Mesenchymal stem cell (in vitro differentiated cells and primary cell): Measurements from ENCODE around the gene TMPRSS12. TPM values are rescaled to one million over a fixed set of nuclear protein-coding genes. Genes with fewer than 3 reads are reported as not detected.
A peak's percentile ranks its signal among the peaks of the same experiment; 100 is the strongest.

Experiments used
- DNase-seq: peaks from one replicate; pipeline ENCODE4 v3.0.0-alpha.2; 2013
- H2AFZ ChIP-seq: one replicate; pipeline ENCODE4 v1.6.1; 2013; ENCODE audit warnings: low read depth, mild to moderate bottlenecking, control low read depth, inconsistent platforms, low read length, moderate library complexity
- H2AK5ac ChIP-seq: 2 replicates; pipeline ENCODE4 v1.6.1; 2013; ENCODE audit warnings: low read length, moderate library complexity, mild to moderate bottlenecking, inconsistent platforms; ENCODE audit not compliant: severe bottlenecking
- H2BK120ac ChIP-seq: one replicate; pipeline ENCODE4 v1.6.1; 2013; ENCODE audit warnings: low read depth, mild to moderate bottlenecking, inconsistent platforms, low read length, moderate library complexity
- H2BK12ac ChIP-seq, 2 experiments: one replicate each; pipeline ENCODE4 v1.6.1; 2013; ENCODE audit warnings: inconsistent platforms in 2 of 2, low read length in 2 of 2, mild to moderate bottlenecking in 2 of 2, moderate library complexity in 2 of 2, control low read depth in 1 of 2
- H2BK15ac ChIP-seq: one replicate; pipeline ENCODE4 v1.6.1; 2013; ENCODE audit warnings: mild to moderate bottlenecking, low read depth, inconsistent platforms; ENCODE audit not compliant: poor library complexity, severe bottlenecking
- H2BK5ac ChIP-seq: 2 replicates; pipeline ENCODE4 v1.6.1; 2013; ENCODE audit warnings: low read depth, mild to moderate bottlenecking, low read length, control low read depth, inconsistent platforms; ENCODE audit not compliant: poor library complexity, severe bottlenecking
- H3K14ac ChIP-seq, 2 experiments: one replicate each; pipeline ENCODE4 v1.6.1; 2013; ENCODE audit warnings: inconsistent platforms in 2 of 2, low read length in 2 of 2, control low read depth in 1 of 2, mild to moderate bottlenecking in 1 of 2, moderate library complexity in 1 of 2
- H3K18ac ChIP-seq, 2 experiments: one replicate each; pipeline ENCODE4 v1.6.1; 2013; ENCODE audit warnings: inconsistent platforms in 2 of 2, low read length in 2 of 2, control low read depth in 1 of 2, low read depth in 1 of 2, mild to moderate bottlenecking in 1 of 2
- H3K23ac ChIP-seq, 2 experiments: one replicate each; pipeline ENCODE4 v1.6.1; 2013; ENCODE audit warnings: inconsistent platforms in 2 of 2, low read length in 2 of 2, mild to moderate bottlenecking in 2 of 2, moderate library complexity in 2 of 2, control low read depth in 1 of 2
- H3K27ac ChIP-seq: 2 replicates; pipeline ENCODE4 v1.5.1; 2013; ENCODE audit warnings: mild to moderate bottlenecking, moderate library complexity, low read length, control low read depth, inconsistent platforms; ENCODE audit not compliant: poor library complexity, severe bottlenecking
- H3K27me3 ChIP-seq, 2 experiments: 2 replicates each; pipeline versions ENCODE4 v1.6.1 to v1.7.0; 2013; ENCODE audit warnings: low read length in 2 of 2, mild to moderate bottlenecking in 2 of 2, moderate library complexity in 2 of 2, control low read depth in 1 of 2, inconsistent platforms in 1 of 2; ENCODE audit not compliant: control insufficient read depth in 1 of 2, insufficient read depth in 1 of 2
- H3K36me3 ChIP-seq, 2 experiments: 2 replicates each; pipeline versions ENCODE4 v1.6.1 to v1.7.0; 2013; ENCODE audit warnings: low read length in 2 of 2, control low read depth in 1 of 2, inconsistent platforms in 1 of 2, low read depth in 1 of 2, mild to moderate bottlenecking in 1 of 2; ENCODE audit not compliant: insufficient read depth in 2 of 2, control insufficient read depth in 1 of 2
- H3K4ac ChIP-seq, 2 experiments: one replicate each; pipeline ENCODE4 v1.6.1; 2013; ENCODE audit warnings: inconsistent platforms in 2 of 2, low read length in 2 of 2, mild to moderate bottlenecking in 2 of 2, moderate library complexity in 2 of 2, control low read depth in 1 of 2, low read depth in 1 of 2
- H3K4me1 ChIP-seq: 2 replicates; pipeline ENCODE4 v1.6.1; 2013; ENCODE audit warnings: low read depth, low read length, control low read depth; ENCODE audit not compliant: control insufficient read depth, insufficient read depth
- H3K4me2 ChIP-seq: 2 replicates; pipeline ENCODE4 v1.6.1; 2013; ENCODE audit warnings: low read length, mild to moderate bottlenecking, inconsistent platforms; ENCODE audit not compliant: poor library complexity, severe bottlenecking
- H3K4me3 ChIP-seq, 2 experiments: 2 replicates each; pipeline versions ENCODE4 v1.5.1 to v1.7.0; 2013; ENCODE audit warnings: low read length in 2 of 2, mild to moderate bottlenecking in 2 of 2, control low read depth in 1 of 2, low read depth in 1 of 2; ENCODE audit not compliant: insufficient read depth in 1 of 2
- H3K79me1 ChIP-seq: replicated peaks from 2 replicates; pipeline ENCODE4 v1.6.1; 2013; ENCODE audit warnings: mild to moderate bottlenecking, control low read depth, low read length, inconsistent platforms; ENCODE audit not compliant: poor library complexity, severe bottlenecking
- H3K9ac ChIP-seq: 2 replicates; pipeline ENCODE4 v1.7.0; 2013; ENCODE audit warnings: mild to moderate bottlenecking, low read length, moderate library complexity
- H3K9me3 ChIP-seq: 2 replicates; pipeline ENCODE4 v1.7.0; 2013; ENCODE audit warnings: mild to moderate bottlenecking, low read length; ENCODE audit not compliant: control insufficient read depth
- H4K8ac ChIP-seq: one replicate; pipeline ENCODE4 v1.6.1; 2013; ENCODE audit warnings: inconsistent platforms, mild to moderate bottlenecking, low read length, moderate library complexity
- H4K91ac ChIP-seq: one replicate; pipeline ENCODE4 v1.6.1; 2013; ENCODE audit warnings: mild to moderate bottlenecking, low read length, inconsistent platforms
- WGBS: methylation state at CpG from one replicate; pipeline ENCODE4 v1.1.7; 2013; ENCODE audit warnings: mixed read lengths; 5-methylcytosine and 5-hydroxymethylcytosine counted together
- polyA plus RNA-seq, 2 experiments: library from polyadenylated mRNA; stranded (reverse); fragments of 200-250 nt; gene quantifications; one replicate each; pipeline ENCODE4 v1.2.3, GENCODE V29; 2013

TMPRSS12 gene, protein sequence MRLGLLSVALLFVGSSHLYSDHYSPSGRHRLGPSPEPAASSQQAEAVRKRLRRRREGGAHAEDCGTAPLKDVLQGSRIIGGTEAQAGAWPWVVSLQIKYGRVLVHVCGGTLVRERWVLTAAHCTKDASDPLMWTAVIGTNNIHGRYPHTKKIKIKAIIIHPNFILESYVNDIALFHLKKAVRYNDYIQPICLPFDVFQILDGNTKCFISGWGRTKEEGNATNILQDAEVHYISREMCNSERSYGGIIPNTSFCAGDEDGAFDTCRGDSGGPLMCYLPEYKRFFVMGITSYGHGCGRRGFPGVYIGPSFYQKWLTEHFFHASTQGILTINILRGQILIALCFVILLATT
- polyA plus RNA-seq (2013, experiment 1 of 2) = not detected
- polyA plus RNA-seq (2013, experiment 2 of 2) = not detected

DNA sequence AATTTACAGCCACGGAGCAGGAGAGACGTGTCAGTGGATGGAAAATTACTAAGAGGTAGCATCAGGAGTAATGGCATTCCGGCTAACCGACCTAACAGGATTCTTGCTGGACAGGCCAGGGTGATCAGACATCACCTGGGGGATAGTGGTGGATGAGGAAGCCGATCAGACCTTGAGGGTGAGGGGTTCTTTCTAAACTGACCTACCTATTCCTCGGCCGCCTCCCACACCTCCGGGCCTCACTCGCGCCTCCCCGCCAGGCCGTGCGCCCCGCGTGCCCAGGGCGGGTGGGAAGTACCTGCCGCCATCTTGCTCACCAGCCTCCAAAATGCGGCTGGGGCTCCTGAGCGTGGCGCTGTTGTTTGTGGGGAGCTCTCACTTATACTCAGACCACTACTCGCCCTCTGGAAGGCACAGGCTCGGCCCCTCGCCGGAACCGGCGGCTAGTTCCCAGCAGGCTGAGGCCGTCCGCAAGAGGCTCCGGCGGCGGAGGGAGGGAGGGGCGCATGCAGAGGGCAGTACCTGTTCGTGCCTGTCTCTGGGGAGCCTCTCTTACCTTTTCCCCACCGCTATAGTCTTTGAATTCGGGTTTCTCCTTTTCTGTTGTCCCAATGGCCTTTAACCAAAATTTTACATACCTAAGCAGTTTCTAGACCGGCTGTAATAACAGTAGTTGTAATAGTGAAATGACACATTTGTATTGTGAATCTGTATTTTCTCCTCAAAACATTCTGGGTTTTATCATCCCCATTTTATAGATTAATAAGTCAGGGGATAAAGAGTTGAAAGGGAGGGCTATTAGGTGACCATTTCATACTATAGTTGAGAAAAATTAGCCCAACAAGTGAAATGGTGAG is at the start of gene TMPRSS12:
TMPRSS12 (plus strand) TSS at position 290 of the 857 bp plus-strand sequence; CDS start at position 329, 39 bp downstream.
- Histone ChIP-seq H4K8ac (no peak within 1 kb of the TSS), H2AFZ (peak within 1 kb of the TSS; percentile 29), H2BK5ac (no peak within 1 kb of the TSS), H2BK15ac (no peak within 1 kb of the TSS), H3K36me3 (no peaks in the 10 kb centered on the region), H3K23ac (no peak within 1 kb of the TSS), H3K27ac (no peak within 1 kb of the TSS), H2BK120ac (no peak within 1 kb of the TSS), H3K18ac (no peak within 1 kb of the TSS), H4K91ac (no peak within 1 kb of the TSS), H3K4ac (no peak within 1 kb of the TSS), H3K14ac (no peak within 1 kb of the TSS), H3K9me3 (peaks cover 6% of the 10 kb centered on the region), H3K27me3 (no peaks in the 10 kb centered on the region), H3K9ac (peak within 1 kb of the TSS; percentile 11), H2AK5ac (no peak within 1 kb of the TSS), H2BK12ac (no peak within 1 kb of the TSS), H3K4me3 (peak within 1 kb of the TSS in 1 of 2 experiments; percentile 65), H3K4me2 (no peak within 1 kb of the TSS), H3K79me1 (no peaks in the 10 kb centered on the region), H3K4me1 (peaks cover 4% of the 10 kb centered on the region)
- no peak for DNase-seq
- WGBS = 80% methylated on average over 31 of the region's 36 CpGs

DNA sequence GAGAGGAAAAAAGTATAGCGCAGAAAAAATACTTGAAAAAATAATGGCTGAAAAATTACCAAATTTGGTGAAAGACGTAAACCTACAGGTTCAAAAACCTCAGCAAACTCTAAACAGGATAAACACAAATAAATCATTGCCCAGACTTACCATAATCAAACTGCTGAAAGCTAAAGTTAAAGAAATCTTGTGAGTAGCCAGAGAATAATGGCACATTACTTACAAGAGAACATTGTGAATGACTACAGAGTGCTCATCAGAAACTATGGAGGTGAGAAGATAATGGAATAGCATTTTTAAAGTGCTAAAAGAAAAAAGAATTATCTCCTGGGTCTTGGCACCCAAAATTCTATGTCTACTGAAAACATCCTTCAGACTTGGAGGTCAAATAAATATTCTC is 42.8 kb upstream of the TMPRSS12 start:
- H3K9me3 ChIP-seq = peaks cover 42% of the 10 kb centered on the region
- peak; percentile 28 for DNase-seq
- no peak overlapping the region for H2BK5ac ChIP-seq
- peak overlapping the region in 1 of 2 experiments; percentile 6 for H3K4me3 ChIP-seq
- no peak overlapping the region for H3K4me2 ChIP-seq
- no peak overlapping the region for H3K23ac ChIP-seq
- no peak overlapping the region for H2BK12ac ChIP-seq
- no peak overlapping the region for H2AFZ ChIP-seq
- H3K27ac ChIP-seq = no peak overlapping the region
- H3K4ac ChIP-seq = no peak overlapping the region
- no peak overlapping the region for H4K91ac ChIP-seq
- no peaks in the 10 kb centered on the region for H3K27me3 ChIP-seq
- no peak overlapping the region for H2AK5ac ChIP-seq
- H3K36me3 ChIP-seq = peaks cover 22 to 70% of the 10 kb centered on the region in 2 experiments
- no peak overlapping the region for H2BK15ac ChIP-seq
- 100% methylated on average over 1 of the region's 2 CpGs for WGBS
- H4K8ac ChIP-seq = no peak overlapping the region
- no peak overlapping the region for H3K18ac ChIP-seq
- H3K9ac ChIP-seq = no peak overlapping the region
- H3K14ac ChIP-seq = no peak overlapping the region
- H2BK120ac ChIP-seq = no peak overlapping the region
- peaks cover 10% of the 10 kb centered on the region for H3K79me1 ChIP-seq
- H3K4me1 ChIP-seq = no peaks in the 10 kb centered on the region

- H3K23ac ChIP-seq = no peak overlapping the region
- no peak overlapping the region for H2BK12ac ChIP-seq
- H2BK120ac ChIP-seq = no peak overlapping the region
- no peak overlapping the region for H3K18ac ChIP-seq
- WGBS = no CpG with 5 or more reads among the region's 2 CpGs
- no peak overlapping the region for H3K4me2 ChIP-seq
- no peak overlapping the region for H4K8ac ChIP-seq
- H3K9ac ChIP-seq = no peak overlapping the region
- no peak overlapping the region for H4K91ac ChIP-seq
- H2AFZ ChIP-seq = no peak overlapping the region
- no peak overlapping the region for H2BK15ac ChIP-seq
- H2AK5ac ChIP-seq = no peak overlapping the region
- no peak overlapping the region for H3K4ac ChIP-seq
- peaks cover 14 to 48% of the 10 kb centered on the region in 2 experiments for H3K36me3 ChIP-seq
- no peak overlapping the region for H3K4me3 ChIP-seq
- no peak overlapping the region for H2BK5ac ChIP-seq
- H3K27me3 ChIP-seq = no peaks in the 10 kb centered on the region
- no peaks in the 10 kb centered on the region for H3K4me1 ChIP-seq
- DNase-seq = peak; percentile 22
- no peak overlapping the region for H3K14ac ChIP-seq
- H3K79me1 ChIP-seq = peaks cover 10% of the 10 kb centered on the region
- no peak overlapping the region for H3K27ac ChIP-seq
- H3K9me3 ChIP-seq = peaks cover 31% of the 10 kb centered on the region
Measured at GRCh38 chr12:50803230-50803875, 39.4 kb upstream of the TMPRSS12 start.
